GM21737 (cell line): ENCODE data around the gene NDST1.

Source experiments
- ATAC-seq: cut with Tn5 transposase; IDR thresholded peaks from one replicate; pipeline ENCODE4 v1.9.1; 2021; ENCODE audit warnings: mild to moderate bottlenecking, moderate library complexity; ENCODE audit not compliant: unreplicated experiment

NDST1 gene

DNA sequence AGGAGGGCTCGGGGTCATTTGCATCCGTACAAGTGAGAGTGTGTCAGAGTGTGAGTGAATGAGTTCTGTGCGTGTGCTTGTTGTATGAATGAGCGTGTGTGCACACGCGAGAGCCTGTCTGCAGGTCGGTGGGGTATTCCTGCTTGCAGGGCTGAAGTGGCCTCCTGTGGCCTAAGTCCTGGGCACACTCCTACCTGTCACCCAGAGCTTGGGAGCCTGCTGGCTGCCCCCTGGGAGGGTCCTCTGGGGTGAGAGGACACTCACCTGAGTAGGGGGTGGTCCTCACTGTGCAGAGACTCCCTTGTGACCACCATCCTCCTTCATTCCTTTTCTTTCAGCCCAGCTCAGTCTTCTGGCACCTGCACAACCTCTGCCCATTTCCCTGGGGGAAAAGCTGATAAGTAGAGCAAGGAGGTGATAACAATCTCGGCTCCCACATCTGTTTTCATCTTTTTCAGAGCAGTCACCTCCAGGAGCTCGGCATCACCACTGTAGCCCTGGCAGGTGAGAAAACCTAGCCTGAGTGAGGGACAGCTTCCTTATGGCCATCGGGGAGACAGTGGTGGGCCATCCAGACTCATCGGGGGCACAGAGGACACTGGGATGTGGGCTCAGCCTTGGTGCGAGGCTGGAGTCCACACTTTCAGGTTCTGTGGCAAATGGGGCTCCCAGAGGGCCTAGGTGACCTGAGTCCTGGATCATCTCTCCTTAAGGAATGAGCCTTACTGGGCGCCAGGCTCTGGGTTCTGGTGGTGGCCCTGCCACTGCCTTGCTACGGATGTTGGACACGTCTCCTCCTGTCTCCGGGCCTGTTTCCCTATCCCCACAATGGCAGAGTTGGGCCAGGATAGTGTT is 93.8 kb downstream of the NDST1 start:
- ATAC-seq, result no peak

- no peak for ATAC-seq
These were observed 95.1 kb downstream of the NDST1 start for GRCh38 chr5:150603052-150603451.

DNA sequence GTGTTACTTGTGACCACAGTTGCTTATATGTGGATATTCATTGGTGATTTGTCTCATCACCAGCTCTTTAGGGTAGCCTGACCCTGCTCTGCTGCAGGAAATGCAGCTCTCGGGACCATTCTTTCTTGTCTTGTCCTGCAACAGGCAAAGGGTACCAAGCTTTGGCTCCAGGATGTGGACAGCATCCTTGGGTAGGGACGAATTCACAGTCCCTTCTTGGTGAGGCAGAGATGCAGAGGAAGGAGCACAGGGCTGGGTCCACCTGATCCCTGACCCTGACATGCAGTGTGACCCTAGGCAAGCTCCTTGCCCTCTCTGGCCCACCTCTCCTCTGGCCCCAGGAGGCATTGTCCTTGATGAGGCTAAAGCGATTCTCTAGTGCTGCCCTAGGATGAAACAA is 95.6 kb downstream of the NDST1 start:
- no peak for ATAC-seq

DNA sequence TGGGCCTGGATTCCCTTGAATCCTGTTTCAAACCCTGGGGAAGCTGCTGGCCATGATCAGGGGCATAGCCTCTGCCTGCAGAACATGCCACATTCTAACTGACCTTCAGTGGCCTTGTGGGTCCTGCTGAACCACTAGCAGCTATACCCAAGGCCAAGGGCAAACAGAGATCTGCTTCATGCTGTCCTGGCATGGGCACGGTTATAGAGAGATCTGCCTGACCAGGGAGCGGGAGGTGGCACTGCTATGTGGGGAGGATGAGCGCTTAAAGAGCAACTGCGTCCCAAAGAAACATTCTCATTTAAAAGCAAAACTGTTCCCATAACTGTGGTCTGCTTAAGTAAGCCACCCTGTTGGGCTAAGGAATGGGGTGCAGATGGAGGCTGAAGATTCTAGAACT is 96.1 kb downstream of the NDST1 start:
- ATAC-seq, result no peak

DNA sequence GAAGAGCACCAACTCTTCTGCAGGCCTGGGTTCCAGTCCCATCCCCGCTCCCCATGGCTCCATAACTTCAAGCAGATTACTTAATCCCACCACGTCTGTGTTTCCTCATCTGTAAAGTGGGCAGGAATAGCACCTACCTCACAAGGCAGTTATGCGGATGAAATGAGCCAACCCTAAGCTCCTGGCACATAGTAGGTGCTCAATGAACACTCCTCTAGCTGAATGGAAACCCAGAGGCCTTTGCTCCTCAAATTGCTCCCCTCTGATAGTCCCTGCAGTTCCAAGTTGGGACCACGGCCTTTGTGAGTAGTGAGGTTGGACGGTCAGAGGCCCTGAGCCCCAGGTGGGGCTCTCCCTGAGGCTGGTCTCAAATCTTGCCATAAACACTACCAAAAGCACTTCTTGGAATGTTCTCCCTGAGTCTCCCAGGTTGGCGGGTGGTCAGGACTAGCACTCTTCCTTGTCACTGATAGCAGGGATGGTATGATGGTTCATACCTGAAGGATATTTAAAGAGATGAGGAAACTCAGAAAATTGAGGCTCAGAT is 97.0 kb downstream of the NDST1 start:
- no peak for ATAC-seq

DNA sequence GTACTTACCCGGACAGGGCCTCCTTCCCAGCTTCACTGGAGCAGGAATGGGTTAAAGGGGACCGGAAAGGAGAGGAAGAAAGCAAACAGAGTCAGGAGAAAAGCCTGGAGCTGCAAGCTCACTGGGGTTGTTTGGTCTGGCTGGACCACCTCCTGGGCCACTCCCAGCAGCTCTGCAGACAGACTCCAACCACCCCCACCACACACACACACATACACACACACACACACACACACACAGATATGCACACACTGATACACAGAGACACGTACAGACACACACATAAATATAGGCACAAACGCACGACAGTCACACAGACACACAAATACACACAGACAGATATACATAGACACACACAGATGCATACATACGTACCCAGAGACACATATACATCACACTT is 97.6 kb downstream of the NDST1 start:
- ATAC-seq, result no peak

- no peak for ATAC-seq
These were observed 98.5 kb downstream of the NDST1 start for GRCh38 chr5:150606476-150606875.

DNA sequence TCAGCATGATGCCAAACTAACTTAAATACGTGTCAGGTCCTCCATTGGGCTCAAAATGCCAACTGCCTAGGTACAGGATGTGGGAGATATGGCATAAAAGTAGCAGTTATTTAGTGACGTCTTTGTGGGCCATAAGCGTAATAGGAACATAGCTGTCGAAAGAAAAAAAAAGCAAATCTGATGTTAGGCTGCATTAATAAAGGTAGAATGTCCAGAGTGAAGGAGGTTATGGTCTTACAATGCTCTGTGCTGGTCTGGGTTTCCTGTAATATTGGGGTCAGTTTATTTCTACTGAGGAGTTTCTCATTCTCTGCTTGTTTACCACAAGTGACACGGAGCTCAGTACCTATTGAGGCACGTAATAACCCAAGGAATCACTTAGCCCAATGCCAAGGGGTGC is 99.2 kb downstream of the NDST1 start:
- ATAC-seq, result no peak
